Measurements from ENCODE around the gene MAN1C1.

The MAN1C1 gene

GRCh38 chr1:25643929-25644328 is 27.3 kb downstream of the MAN1C1 start:
- TF ChIP-seq EP300 (IDR thresholded peaks at IDR 0.05; ENCODE audit: borderline replicate concordance) = no peak
- TF ChIP-seq CREB1 (IDR thresholded peaks at IDR 0.05; ENCODE audit: low read depth) = no peak
- no peak for TF ChIP-seq TCF12 (IDR thresholded peaks at IDR 0.05; ENCODE audit: low read depth)
- TF ChIP-seq NFIC (IDR thresholded peaks at IDR 0.05) = no peak
- TF ChIP-seq USF1 (IDR thresholded peaks at IDR 0.05) = no peak
- TF ChIP-seq EGR1 (IDR thresholded peaks at IDR 0.05) = no peak
- no peak for TF ChIP-seq REST (IDR thresholded peaks at IDR 0.05; ENCODE audit: low read depth)
- no peak for TF ChIP-seq FOXM1 (IDR thresholded peaks at IDR 0.05; ENCODE audit: borderline replicate concordance, low read depth)
- TF ChIP-seq TEAD4 (IDR thresholded peaks at IDR 0.05) = no peak
- TF ChIP-seq TAF1 (IDR thresholded peaks at IDR 0.05; ENCODE audit: low read depth) = no peak
- TF ChIP-seq YY1 (IDR thresholded peaks at IDR 0.05; ENCODE audit: low read depth) = no peak

GRCh38 chr1:25644962-25645361 is 28.4 kb downstream of the MAN1C1 start:
- TF ChIP-seq MAX (IDR thresholded peaks at IDR 0.05) = no peak
- TF ChIP-seq REST (IDR thresholded peaks at IDR 0.05; ENCODE audit: low read depth) = no peak
- no peak for TF ChIP-seq RAD21 (IDR thresholded peaks at IDR 0.05; ENCODE audit: low read depth)
- TF ChIP-seq TCF12 (IDR thresholded peaks at IDR 0.05; ENCODE audit: low read depth) = no peak
- no peak for TF ChIP-seq USF1 (IDR thresholded peaks at IDR 0.05)
- TF ChIP-seq YY1 (IDR thresholded peaks at IDR 0.05; ENCODE audit: low read depth) = no peak
- no peak for TF ChIP-seq CREB1 (IDR thresholded peaks at IDR 0.05; ENCODE audit: low read depth)
- TF ChIP-seq ZBTB7A (IDR thresholded peaks at IDR 0.05; ENCODE audit: low read depth) = no peak
- no peak for TF ChIP-seq TEAD4 (IDR thresholded peaks at IDR 0.05)
- no peak for TF ChIP-seq FOXM1 (IDR thresholded peaks at IDR 0.05; ENCODE audit: borderline replicate concordance, low read depth)
- no peak for TF ChIP-seq CEBPB (IDR thresholded peaks at IDR 0.05)
- no peak for TF ChIP-seq NFIC (IDR thresholded peaks at IDR 0.05)
- TF ChIP-seq TAF1 (IDR thresholded peaks at IDR 0.05; ENCODE audit: low read depth) = no peak
- no peak for TF ChIP-seq EP300 (IDR thresholded peaks at IDR 0.05; ENCODE audit: borderline replicate concordance)
- no peak for TF ChIP-seq EGR1 (IDR thresholded peaks at IDR 0.05)

- TF ChIP-seq YY1 (IDR thresholded peaks at IDR 0.05; ENCODE audit: low read depth) (no peak), FOXM1 (IDR thresholded peaks at IDR 0.05; ENCODE audit: borderline replicate concordance, low read depth) (no peak), MAX (IDR thresholded peaks at IDR 0.05) (no peak)
Measured at GRCh38 chr1:25645637-25646400, 29.2 kb downstream of the MAN1C1 start.

- TF ChIP-seq ZBTB7A (IDR thresholded peaks at IDR 0.05; ENCODE audit: low read depth) (no peak), RAD21 (IDR thresholded peaks at IDR 0.05; ENCODE audit: low read depth) (no peak), CREB1 (IDR thresholded peaks at IDR 0.05; ENCODE audit: low read depth) (no peak)
Measured at GRCh38 chr1:25647106-25647505, 30.5 kb downstream of the MAN1C1 start.

- TF ChIP-seq USF1 (IDR thresholded peaks at IDR 0.05) = no peak
Measured at GRCh38 chr1:25647863-25648262, 31.3 kb downstream of the MAN1C1 start.

GRCh38 chr1:25648681-25649440 is 32.3 kb downstream of the MAN1C1 start:
- no peak for TF ChIP-seq EP300 (IDR thresholded peaks at IDR 0.05; ENCODE audit: borderline replicate concordance)
- TF ChIP-seq FOXM1 (IDR thresholded peaks at IDR 0.05; ENCODE audit: borderline replicate concordance, low read depth) = no peak
